ENCODE results near the gene IGF2R.
"Not testable (repeated sequence)": the region's sequence is repeated elsewhere in the genome, so short reads cannot be mapped to it uniquely, and the experiment has no call there.

GRCh38 chr6:160125105-160125504 is 156.2 kb downstream of the IGF2R start:
- TF ChIP-seq, protein P1, sequence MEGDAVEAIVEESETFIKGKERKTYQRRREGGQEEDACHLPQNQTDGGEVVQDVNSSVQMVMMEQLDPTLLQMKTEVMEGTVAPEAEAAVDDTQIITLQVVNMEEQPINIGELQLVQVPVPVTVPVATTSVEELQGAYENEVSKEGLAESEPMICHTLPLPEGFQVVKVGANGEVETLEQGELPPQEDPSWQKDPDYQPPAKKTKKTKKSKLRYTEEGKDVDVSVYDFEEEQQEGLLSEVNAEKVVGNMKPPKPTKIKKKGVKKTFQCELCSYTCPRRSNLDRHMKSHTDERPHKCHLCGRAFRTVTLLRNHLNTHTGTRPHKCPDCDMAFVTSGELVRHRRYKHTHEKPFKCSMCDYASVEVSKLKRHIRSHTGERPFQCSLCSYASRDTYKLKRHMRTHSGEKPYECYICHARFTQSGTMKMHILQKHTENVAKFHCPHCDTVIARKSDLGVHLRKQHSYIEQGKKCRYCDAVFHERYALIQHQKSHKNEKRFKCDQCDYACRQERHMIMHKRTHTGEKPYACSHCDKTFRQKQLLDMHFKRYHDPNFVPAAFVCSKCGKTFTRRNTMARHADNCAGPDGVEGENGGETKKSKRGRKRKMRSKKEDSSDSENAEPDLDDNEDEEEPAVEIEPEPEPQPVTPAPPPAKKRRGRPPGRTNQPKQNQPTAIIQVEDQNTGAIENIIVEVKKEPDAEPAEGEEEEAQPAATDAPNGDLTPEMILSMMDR (IDR thresholded peaks at IDR 0.05) = not testable (repeated sequence)
- not testable (repeated sequence) for TF ChIP-seq POLR2A (IDR thresholded peaks at IDR 0.05)
